H1 (cell line): ENCODE measurements around the gene PIAS1. TPM values are rescaled to one million over a fixed set of nuclear protein-coding genes. Genes with fewer than 3 reads are reported as not detected.

Experiments
- CTCF ChIA-PET: fragments of 300-600 bp; sonication (Branson Sonifier 250); formaldehyde crosslinking; loops from one replicate; lab custom pipeline; 2021; ENCODE audit not compliant: partially characterized antibody; lab: Charles Lee
- POLR2A ChIA-PET: fragments of 300-600 bp; sonication (Branson Sonifier 250); formaldehyde crosslinking; loops from one replicate; lab custom pipeline; 2021; ENCODE audit warnings: inconsistent platforms; ENCODE audit not compliant: partially characterized antibody; lab: Charles Lee
- DNase-seq, 2 experiments: peaks; one replicate each; pipeline versions ENCODE4 v3.0.0 to v3.0.0-alpha.2; 2010 to 2022; ENCODE audit warnings: low spot score in 2 of 2, low read depth in 1 of 2, mixed read lengths in 1 of 2
- FAIRE-seq: peaks from 2 replicates; lab custom pipeline; 2011; peaks lifted over from hg19 to GRCh38; lab: Jason Lieb, UNC
- H2AFZ ChIP-seq: 2 replicates; pipeline ENCODE4 v1.8.1; 2012; ENCODE audit warnings: low read length, inconsistent platforms
- H2AK5ac ChIP-seq: 2 replicates; pipeline ENCODE4 v1.6.1; 2013; ENCODE audit warnings: low read depth, low read length
- H2BK120ac ChIP-seq: replicated peaks from 2 replicates; pipeline ENCODE3; 2013; ENCODE audit warnings: low read depth, low read length, inconsistent platforms
- H2BK12ac ChIP-seq: 2 replicates; pipeline ENCODE4 v1.6.1; 2013; ENCODE audit warnings: low read depth, low read length
- H2BK15ac ChIP-seq: 2 replicates; pipeline ENCODE4 v1.6.1; 2013; ENCODE audit warnings: low read length
- H2BK20ac ChIP-seq: 2 replicates; pipeline ENCODE4 v1.6.1; 2013; ENCODE audit warnings: low read length
- H2BK5ac ChIP-seq: 2 replicates; pipeline ENCODE4 v1.6.1; 2013; ENCODE audit warnings: low read depth, low read length
- H3K14ac ChIP-seq: 2 replicates; pipeline ENCODE4 v1.6.1; 2013; ENCODE audit warnings: inconsistent platforms; ENCODE audit not compliant: insufficient read length
- H3K18ac ChIP-seq: 2 replicates; pipeline ENCODE4 v1.6.1; 2013; ENCODE audit warnings: low read length; ENCODE audit errors: extremely low read depth
- H3K23ac ChIP-seq: 2 replicates; pipeline ENCODE4 v1.6.1; 2013; ENCODE audit warnings: inconsistent platforms; ENCODE audit not compliant: insufficient read length
- H3K23me2 ChIP-seq: 2 replicates; pipeline ENCODE4 v1.6.1; 2013; ENCODE audit warnings: low read depth, low read length
- H3K27ac ChIP-seq: 2 replicates; pipeline ENCODE4 v1.6.1; 2011; ENCODE audit warnings: low read depth, low read length, inconsistent platforms
- H3K27me3 ChIP-seq, 4 experiments: replicated peaks in 1 of 4; 1 replicate in 1 of 4; 2 replicates in 3 of 4; pipeline versions ENCODE4 v1.6.1 to v1.8.1; 2011 to 2013; ENCODE audit warnings: low read length in 3 of 4, mild to moderate bottlenecking in 3 of 4, inconsistent platforms in 2 of 4, mixed read lengths in 2 of 4, moderate library complexity in 1 of 4; ENCODE audit not compliant: control insufficient read depth in 3 of 4, insufficient read depth in 3 of 4; ENCODE audit errors: extremely low read depth in 1 of 4
- H3K36me3 ChIP-seq, 4 experiments: 2 replicates each; pipeline versions ENCODE4 v1.6.1 to v1.8.1; 2011 to 2013; ENCODE audit warnings: mild to moderate bottlenecking in 4 of 4, low read length in 3 of 4, moderate library complexity in 2 of 4, control low read depth in 1 of 4, inconsistent platforms in 1 of 4; ENCODE audit not compliant: insufficient read depth in 4 of 4, control insufficient read depth in 2 of 4
- H3K4ac ChIP-seq: replicated peaks from 2 replicates; pipeline ENCODE3; 2013; ENCODE audit warnings: low read length, low read depth, mixed read lengths, inconsistent platforms; ENCODE audit not compliant: insufficient read length
- H3K4me1 ChIP-seq, 4 experiments: replicated peaks in 1 of 4; 1 replicate in 1 of 4; 2 replicates in 3 of 4; pipeline versions ENCODE4 v1.6.1 to v1.8.1; 2011 to 2013; ENCODE audit warnings: low read length in 3 of 4, inconsistent platforms in 2 of 4, mixed read lengths in 1 of 4; ENCODE audit not compliant: insufficient read depth in 4 of 4, control insufficient read depth in 3 of 4
- H3K4me2 ChIP-seq, 2 experiments: 2 replicates each; pipeline versions ENCODE4 v1.6.1 to v1.8.1; 2011 to 2013; ENCODE audit warnings: low read depth in 2 of 2, low read length in 2 of 2, control low read depth in 1 of 2, inconsistent platforms in 1 of 2, mild to moderate bottlenecking in 1 of 2; ENCODE audit not compliant: insufficient read depth in 1 of 2
- H3K4me3 ChIP-seq, 4 experiments: fragments of 200-600, 300-600 bp in 1 of 4; sonication (generic), shearing (Covaris generic), sonication (Bioruptor Twin) in 1 of 4; 2 replicates each; pipeline versions ENCODE4 v1.5.1 to v1.8.1; 2011 to 2016; ENCODE audit warnings: low read length in 4 of 4, low read depth in 3 of 4, control low read depth in 2 of 4, inconsistent platforms in 2 of 4, mild to moderate bottlenecking in 2 of 4, mixed read lengths in 1 of 4, moderate library complexity in 1 of 4; ENCODE audit not compliant: insufficient read depth in 2 of 4; ENCODE audit errors: extremely low read depth in 1 of 4
- H3K56ac ChIP-seq: replicated peaks from 2 replicates; pipeline ENCODE3; 2013; ENCODE audit warnings: low read depth, mild to moderate bottlenecking, mixed read lengths, low read length, inconsistent platforms; ENCODE audit not compliant: insufficient read length
- H3K79me1 ChIP-seq: 2 replicates; pipeline ENCODE4 v1.6.1; 2013; ENCODE audit warnings: low read depth, low read length, control low read depth
- H3K79me2 ChIP-seq, 2 experiments: 2 replicates each; pipeline versions ENCODE4 v1.6.1 to v1.8.1; 2012 to 2013; ENCODE audit warnings: low read length in 2 of 2, mild to moderate bottlenecking in 2 of 2, inconsistent platforms in 1 of 2; ENCODE audit not compliant: insufficient read depth in 2 of 2, control insufficient read depth in 1 of 2
- H3K9ac ChIP-seq, 4 experiments: replicated peaks in 1 of 4; 1 replicate in 1 of 4; 2 replicates in 3 of 4; pipeline versions ENCODE4 v1.6.1 to v1.8.1; 2011 to 2013; ENCODE audit warnings: low read depth in 3 of 4, low read length in 3 of 4, control low read depth in 2 of 4, mild to moderate bottlenecking in 2 of 4, moderate library complexity in 2 of 4, inconsistent platforms in 1 of 4; ENCODE audit errors: extremely low read depth in 1 of 4
- H3K9me3 ChIP-seq, 2 experiments: 2 replicates each; pipeline versions ENCODE4 v1.6.1 to v1.8.1; 2012 to 2013; ENCODE audit warnings: mild to moderate bottlenecking in 2 of 2, moderate library complexity in 2 of 2, control low read depth in 1 of 2, inconsistent platforms in 1 of 2, low read depth in 1 of 2, low read length in 1 of 2, mixed read lengths in 1 of 2; ENCODE audit not compliant: insufficient read depth in 2 of 2
- H4K20me1 ChIP-seq, 2 experiments: replicated peaks in 1 of 2; 2 replicates each; pipeline versions ENCODE3 to v1.8.1; 2011 to 2013; ENCODE audit warnings: inconsistent platforms in 2 of 2, low read length in 2 of 2, mild to moderate bottlenecking in 1 of 2; ENCODE audit not compliant: insufficient read depth in 2 of 2, control insufficient read depth in 1 of 2
- H4K5ac ChIP-seq: 2 replicates; pipeline ENCODE4 v1.6.1; 2013; ENCODE audit warnings: low read length, low read depth, mixed read lengths, inconsistent platforms; ENCODE audit not compliant: insufficient read length
- H4K8ac ChIP-seq: 2 replicates; pipeline ENCODE4 v1.8.0; 2013; ENCODE audit warnings: mild to moderate bottlenecking, moderate library complexity, low read length, inconsistent platforms; ENCODE audit not compliant: insufficient read depth; ENCODE audit errors: extremely low read depth
- H4K91ac ChIP-seq: replicated peaks from 2 replicates; pipeline ENCODE3; 2013; ENCODE audit warnings: low read length, mixed read lengths, inconsistent platforms; ENCODE audit not compliant: insufficient read length
- CBX8 ChIP-seq: fragments of 300-800, 300-1000 bp; sonication (generic); IDR thresholded peaks from 2 replicates; pipeline ENCODE4 v1.7.1; 2016; ENCODE audit warnings: low read depth, low read length, borderline replicate concordance
- CEBPB ChIP-seq: IDR thresholded peaks from 2 replicates; pipeline ENCODE4 v1.6.1; 2012; ENCODE audit warnings: low read depth, low read length
- SIN3A ChIP-seq, 2 experiments: IDR thresholded peaks in 1 of 2; conservative IDR thresholded peaks in 1 of 2; 2 replicates each; pipeline ENCODE4 v1.6.1; 2011 to 2012; ENCODE audit warnings: low read length in 2 of 2, improper control_type of control experiment in 1 of 2, low read depth in 1 of 2, mild to moderate bottlenecking in 1 of 2
- SIRT6 ChIP-seq: IDR thresholded peaks from one replicate; pipeline ENCODE4 v1.7.1; 2012; ENCODE audit warnings: low read length, inconsistent platforms
- TAF7 ChIP-seq: optimal IDR thresholded peaks from 2 replicates; pipeline ENCODE3; 2011; ENCODE audit warnings: low read depth, mild to moderate bottlenecking, inconsistent platforms, low read length, moderate library complexity, borderline replicate concordance
- WGBS, 2 experiments: shearing (Covaris generic) in 1 of 2; methylation state at CpG; one replicate each; pipeline versions ENCODE4 v1.1.6 to v1.1.7; 2013 to 2015; ENCODE audit warnings: low lambda C conversion rate in 2 of 2, mixed read lengths in 2 of 2, inconsistent platforms in 1 of 2, low coverage in 1 of 2, missing lambda C conversion rate in 1 of 2; ENCODE audit not compliant: insufficient replicate concordance in 2 of 2, insufficient coverage in 1 of 2, insufficient read length in 1 of 2; ENCODE audit errors: extremely low coverage in 1 of 2, missing lambda C conversion rate in 1 of 2; 5-methylcytosine and 5-hydroxymethylcytosine counted together
- polyA plus RNA-seq, 7 experiments: library from polyadenylated mRNA; depleted of rRNA in 3 of 7; stranded (reverse) in 5 of 7; unstranded in 2 of 7; fragments of >200 nt in 5 of 7; fragments of 200-250 nt in 2 of 7; gene quantifications; 1 replicate in 5 of 7; 2 replicates in 1 of 7; 4 replicates in 1 of 7; pipeline versions ENCODE4 v1.2.1 to v1.2.3, GENCODE V29; 2011 to 2013; ENCODE audit warnings: missing spikeins in 2 of 7, mixed read lengths in 2 of 7
- total RNA-seq: library from RNA; stranded (reverse); fragmentation: NEBNext Ultra II Directional; extraction: Animal tissue kit (Norgen Biotek cat#: 25700); gene quantifications from 2 replicates; pipeline ENCODE4 v1.2.1, GENCODE V29; 2021

Gene PIAS1
- total and polyA plus RNA-seq, 2 of the 8 experiments (the other 6 are each of a cell fraction or from before 2014, with no cell fraction given): 30.8 to 34.5 TPM

DNA sequence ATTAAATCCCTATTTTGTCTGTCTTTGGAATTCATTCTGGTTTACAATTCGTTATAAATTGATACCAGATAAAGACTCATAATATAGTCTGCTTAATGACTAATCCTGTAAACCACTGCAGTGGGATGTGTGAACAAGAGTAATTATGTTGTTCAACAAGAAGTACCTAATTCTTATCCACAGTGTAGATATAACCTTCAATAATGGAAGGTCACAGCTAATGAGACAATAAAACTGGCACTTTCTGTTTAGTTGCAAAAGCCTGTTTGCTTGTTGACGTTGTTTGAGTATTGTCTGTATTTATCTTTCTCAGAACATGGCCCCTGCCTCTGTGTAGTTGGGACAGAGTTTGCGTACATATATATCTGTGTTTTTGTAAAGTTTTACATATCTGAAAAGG, 26.7 kb downstream of the PIAS1 start:
- no peak overlapping the region for H2BK15ac ChIP-seq
- H4K20me1 ChIP-seq: peaks cover 3 to 8% of the 10 kb centered on the region in 2 experiments
- no peak overlapping the region for H4K8ac ChIP-seq
- ChIA-PET CTCF (interaction anchor here (1.0 to 1.1 kb wide), 2 partner anchors 34 to 71 kb away, joined by 3 read pairs; no protein-coding TSS in a partner anchor), POLR2A (interaction anchor here (1.8 kb wide), 1 partner anchor 16 kb away, joined by 5 read pairs; no protein-coding TSS in a partner anchor)
- H3K14ac ChIP-seq: no peak overlapping the region
- 88% methylated on average over 3 of the region's 3 CpGs; no CpG with 5 or more reads in 1 of the 2 experiments for WGBS, 2 experiments
- H2AFZ ChIP-seq: no peak overlapping the region
- H4K91ac ChIP-seq: no peak overlapping the region
- no peak overlapping the region for H3K9ac ChIP-seq
- no peak overlapping the region for H3K4ac ChIP-seq
- no peak overlapping the region for H2BK12ac ChIP-seq
- no peak overlapping the region for H2BK120ac ChIP-seq
- H3K56ac ChIP-seq: no peak overlapping the region
- H3K23me2 ChIP-seq: no peaks in the 10 kb centered on the region
- FAIRE-seq: no peak
- H3K36me3 ChIP-seq: no peaks in the 10 kb centered on the region
- TF ChIP-seq SIN3A (conservative IDR thresholded peaks at IDR 0.05 in 1 of 2, IDR thresholded peaks at IDR 0.05 in 1 of 2; ENCODE audit: low read depth in 1 of 2, low read length in 2 of 2) (no peak), TAF7 (no peak), SIRT6 (no peak), CEBPB (no peak), CBX8 (no peak)
- no peaks in the 10 kb centered on the region for H3K27me3 ChIP-seq
- DNase-seq: no peak
- H3K4me3 ChIP-seq: no peak overlapping the region
- no peak overlapping the region for H3K23ac ChIP-seq
- no peak overlapping the region for H3K18ac ChIP-seq
- H3K27ac ChIP-seq: no peak overlapping the region
- no peak overlapping the region for H2AK5ac ChIP-seq
- H3K4me1 ChIP-seq: peaks cover 0 to 8% (median 0%) of the 10 kb centered on the region in 4 experiments; a peak in 3 of 7 replicates
- H2BK5ac ChIP-seq: no peak overlapping the region
- no peak overlapping the region for H3K4me2 ChIP-seq
- 0 out of 2 replicates have a peak, but pooled peaks cover 1% of the 10 kb centered on the region for H3K79me1 ChIP-seq
- H3K9me3 ChIP-seq: no peaks in the 10 kb centered on the region
- H2BK20ac ChIP-seq: no peak overlapping the region
- H3K79me2 ChIP-seq: peaks cover 0 to 99% of the 10 kb centered on the region in 2 experiments; a peak in 3 of 4 replicates
- no peak overlapping the region for H4K5ac ChIP-seq
